K562 (cell line): ENCODE results near the gene SPTA1. TPM values are rescaled to one million over a fixed set of nuclear protein-coding genes. Genes with fewer than 3 reads are reported as not detected.
A peak's percentile ranks its signal among the peaks of the same experiment; 100 is the strongest.

ENCODE experiments used
- ATF7 ChIP-seq: fragments of 450-650 bp; IDR thresholded peaks from 2 replicates; pipeline ENCODE4 v1.7.1; 2014; ENCODE audit warnings: mild to moderate bottlenecking, moderate library complexity
- CHD4 ChIP-seq: fragments of 200-600 bp; sonication (generic); IDR thresholded peaks from 3 replicates; pipeline ENCODE4 v1.6.1; 2012; ENCODE audit warnings: low read depth, mild to moderate bottlenecking, mixed read lengths, low read length, inconsistent platforms; ENCODE audit not compliant: insufficient read depth, insufficient replicate concordance, poor library complexity, severe bottlenecking
- DDX20 ChIP-seq: fragments of 450-650 bp; IDR thresholded peaks from 2 replicates; pipeline ENCODE4 v1.6.1; 2016; ENCODE audit warnings: missing genetic modification characterization, low read depth, mild to moderate bottlenecking, missing compliant biosample characterization, moderate library complexity
- HDAC1 ChIP-seq, 2 experiments: fragments of 450-650 bp; IDR thresholded peaks; 2 replicates each; pipeline ENCODE4 v1.6.1; 2016 to 2017; ENCODE audit warnings: inconsistent platforms in 1 of 2, mild to moderate bottlenecking in 1 of 2, moderate library complexity in 1 of 2
- MCM7 ChIP-seq, 2 experiments: fragments of 450-650 bp; IDR thresholded peaks; 2 replicates each; pipeline ENCODE4 v1.6.1; 2016 to 2018
- NR2F6 ChIP-seq: fragments of 450-650 bp; formaldehyde crosslinking; IDR thresholded peaks from 2 replicates; pipeline ENCODE4 v1.4.0; 2020; ENCODE audit warnings: mild to moderate bottlenecking
- PPARD ChIP-seq: fragments of 250-450 bp; sonication (Bioruptor Pico); IDR thresholded peaks from 2 replicates; pipeline ENCODE4 v1.8.0; 2022; ENCODE audit warnings: inconsistent platforms, mild to moderate bottlenecking, moderate library complexity
- PURB ChIP-seq: sonication (generic); formaldehyde crosslinking; IDR thresholded peaks from 2 replicates; pipeline ENCODE4 v1.9.0; 2021; ENCODE audit warnings: low read depth, mild to moderate bottlenecking, missing genetic modification reagents
- RUNX1 ChIP-seq: sonication (generic); IDR thresholded peaks from 2 replicates; pipeline ENCODE4 v1.6.1; 2016; ENCODE audit warnings: antibody characterized with exemption, low read depth
- TFAM ChIP-seq: fragments of 250-450 bp; sonication (Bioruptor Pico); conservative IDR thresholded peaks from 2 replicates; pipeline ENCODE4 v1.5.0; 2021; ENCODE audit warnings: mild to moderate bottlenecking, moderate library complexity
- ZNF143 ChIP-seq: sonication (generic); formaldehyde crosslinking; IDR thresholded peaks from 2 replicates; pipeline ENCODE4 v1.9.0; 2022; ENCODE audit warnings: mild to moderate bottlenecking, missing genetic modification reagents
- ZNF551 ChIP-seq: fragments of 250-450 bp; sonication (Bioruptor Pico); IDR thresholded peaks from 2 replicates; pipeline ENCODE4 v1.5.0; 2021; ENCODE audit warnings: mild to moderate bottlenecking, moderate library complexity
- polyA plus RNA-seq, 8 experiments: library from polyadenylated mRNA; depleted of rRNA in 4 of 8; stranded (reverse) in 5 of 8; unstranded in 3 of 8; fragments of >200 nt; fragmentation: Nextera tagmentation in 2 of 8; fragmentation: Illumina TruSeq in 1 of 8; extraction: Ambion mirVana in 2 of 8; extraction: Trizol in 1 of 8; gene quantifications; 2 replicates each; pipeline versions ENCODE4 v1.2.1 to v1.2.3, GENCODE V29; 2011 to 2014; ENCODE audit warnings: inconsistent platforms in 1 of 8, missing spikeins in 1 of 8
- total RNA-seq, 7 experiments: library from RNA; depleted of rRNA in 6 of 7; stranded (reverse); fragments of >200 nt in 6 of 7; fragmentation: Illumina TruSeq in 2 of 7; extraction: Trizol in 2 of 7; gene quantifications; 2 replicates each; pipeline versions ENCODE4 v1.2.1 to v1.2.3, GENCODE V29; 2011 to 2021; ENCODE audit warnings: low replicate concordance in 1 of 7
- TF ChIP-seq, protein P1 (sequence below): sonication (generic); formaldehyde crosslinking; IDR thresholded peaks from 2 replicates; pipeline ENCODE4 v1.8.0; 2022; ENCODE audit warnings: missing genetic modification reagents, mild to moderate bottlenecking, borderline replicate concordance

SPTA1 gene
- total and polyA plus RNA-seq, 9 of the 15 experiments (the other 6 are each of a cell fraction or from before 2014, with no cell fraction given) = 11.0 to 62.1 (median 45.9) TPM

DNA sequence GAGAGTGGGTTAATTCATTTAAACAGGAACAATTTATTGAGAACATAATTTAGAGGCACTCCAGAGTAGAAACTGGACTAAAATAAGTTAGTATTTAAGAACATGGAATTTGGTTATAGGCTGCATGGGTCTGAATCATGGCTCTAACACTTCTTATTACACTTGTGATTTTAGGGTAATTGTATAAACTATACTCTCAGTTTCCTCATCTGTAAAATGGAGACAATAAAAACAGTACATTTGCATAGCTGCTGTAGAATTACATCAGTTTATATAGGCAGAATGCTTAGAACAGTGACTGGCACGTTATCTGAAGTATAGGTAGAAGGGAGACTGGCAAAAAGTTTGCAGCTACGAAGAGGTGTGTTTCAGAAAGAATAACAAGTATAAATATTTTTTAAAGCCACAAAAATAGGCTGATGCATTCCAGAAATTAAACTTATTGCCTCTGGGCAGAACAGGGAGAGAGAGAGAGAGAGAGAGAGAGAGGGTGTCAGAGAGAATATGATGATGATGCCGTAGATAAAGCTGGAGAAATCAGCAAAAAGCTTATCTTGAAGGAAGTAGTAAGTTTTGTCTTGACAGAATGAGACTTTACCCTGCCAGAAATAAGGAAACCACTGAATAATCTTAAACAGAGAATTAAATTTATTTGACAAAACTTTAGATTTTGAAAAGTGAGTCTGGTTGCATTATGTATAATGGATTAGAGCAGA, 42.2 kb upstream of the SPTA1 start (continued):
- TF ChIP-seq ZNF143 (CRISPR knock-in tag) (no peak), ATF7 (peak; percentile 21; the same call in 1 of the 2 replicates), CHD4 (no peak), ZNF551 (CRISPR knock-in tag) (no peak), PPARD (no peak), NR2F6 (CRISPR knock-in tag) (no peak), HDAC1 (IDR thresholded peaks at IDR 0.05) (no peak), DDX20 (no peak), TFAM (CRISPR knock-in tag) (no peak), PURB (CRISPR knock-in tag) (no peak), MCM7 (IDR thresholded peaks at IDR 0.05) (no peak), RUNX1 (no peak)
- TF ChIP-seq, protein P1, sequence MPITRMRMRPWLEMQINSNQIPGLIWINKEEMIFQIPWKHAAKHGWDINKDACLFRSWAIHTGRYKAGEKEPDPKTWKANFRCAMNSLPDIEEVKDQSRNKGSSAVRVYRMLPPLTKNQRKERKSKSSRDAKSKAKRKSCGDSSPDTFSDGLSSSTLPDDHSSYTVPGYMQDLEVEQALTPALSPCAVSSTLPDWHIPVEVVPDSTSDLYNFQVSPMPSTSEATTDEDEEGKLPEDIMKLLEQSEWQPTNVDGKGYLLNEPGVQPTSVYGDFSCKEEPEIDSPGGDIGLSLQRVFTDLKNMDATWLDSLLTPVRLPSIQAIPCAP (CRISPR knock-in tag) = no peak
- TF ChIP-seq, all 486 proteins: peak for 27
